Stimulated activated CD4-positive, alpha-beta T cell treated with anti-CD3 and anti-CD28 coated beads, Interleukin-15, amount 100 ng/mL, for 48 hours (primary cell): ENCODE measurements around the gene TNS3.
"Not testable (repeated sequence)": the region's sequence is repeated elsewhere in the genome, so short reads cannot be mapped to it uniquely, and the experiment has no call there.

Experiments
- DNase-seq, 2 donors: peaks; one replicate each; pipeline ENCODE4 v3.0.0-alpha.2; 2020; ENCODE audit warnings: low read depth in 2 of 2

Gene TNS3

GRCh38 chr7:47472444-47473157, 109.3 kb downstream of the TNS3 start:
- no peak for DNase-seq

- DNase-seq: no peak
Observed at GRCh38 chr7:47471831-47472230, 110.1 kb downstream of the TNS3 start.

- no peak for DNase-seq
Observed at GRCh38 chr7:47471358-47471703, 110.6 kb downstream of the TNS3 start.

- DNase-seq: no peak
Observed at GRCh38 chr7:47470567-47471357, 111.1 kb downstream of the TNS3 start.

GRCh38 chr7:47469846-47470245, 112.1 kb downstream of the TNS3 start:
- not testable (repeated sequence) for DNase-seq

GRCh38 chr7:47466832-47467231, 115.1 kb downstream of the TNS3 start:
- DNase-seq: no peak

GRCh38 chr7:47465191-47465590, 116.7 kb downstream of the TNS3 start:
- no peak for DNase-seq

GRCh38 chr7:47464266-47464665, 117.6 kb downstream of the TNS3 start:
- no peak for DNase-seq

- no peak for DNase-seq
Observed at GRCh38 chr7:47461746-47462145, 120.2 kb downstream of the TNS3 start.

GRCh38 chr7:47461161-47461560, 120.8 kb downstream of the TNS3 start:
- no peak for DNase-seq

- DNase-seq: no peak
Observed at GRCh38 chr7:47460251-47460989, 121.5 kb downstream of the TNS3 start.

GRCh38 chr7:47458486-47458885, 123.4 kb downstream of the TNS3 start:
- no peak for DNase-seq

- DNase-seq: no peak
Observed at GRCh38 chr7:47458057-47458456, 123.9 kb downstream of the TNS3 start.

- no peak for DNase-seq
Observed at GRCh38 chr7:47456210-47456955, 125.5 kb downstream of the TNS3 start.

- no peak for DNase-seq
Observed at GRCh38 chr7:47455872-47456185, 126.1 kb downstream of the TNS3 start.

GRCh38 chr7:47454974-47455871, 126.7 kb downstream of the TNS3 start:
- DNase-seq: no peak

GRCh38 chr7:47454069-47454973, 127.6 kb downstream of the TNS3 start:
- DNase-seq: no peak

- DNase-seq: no peak
Observed at GRCh38 chr7:47453093-47454061, 128.5 kb downstream of the TNS3 start.

- no peak for DNase-seq
Observed at GRCh38 chr7:47452715-47453092, 129.2 kb downstream of the TNS3 start.
